Keratinocyte (primary cell): ENCODE measurements around the gene PTPRN2. TPM values are rescaled to one million over a fixed set of nuclear protein-coding genes. Genes with fewer than 3 reads are reported as not detected.

ENCODE experiments used
- DNase-seq: peaks from one replicate; pipeline ENCODE4 v3.0.0-alpha.2; 2011; ENCODE audit warnings: low read depth, missing footprints, low spot score
- FAIRE-seq: peaks from 2 replicates; lab custom pipeline; 2011; peaks lifted over from hg19 to GRCh38; lab: Jason Lieb, UNC
- H2AFZ ChIP-seq: 2 replicates; pipeline ENCODE4 v1.6.0; 2012; ENCODE audit warnings: low read length, control low read depth, inconsistent platforms; ENCODE audit not compliant: control insufficient read depth
- H3K27ac ChIP-seq: 2 replicates; pipeline ENCODE4 v1.5.1; 2011; ENCODE audit warnings: low read length; ENCODE audit not compliant: control insufficient read depth, insufficient read depth
- H3K27me3 ChIP-seq: 3 replicates; pipeline ENCODE4 v1.6.0; 2011; ENCODE audit warnings: low read length; ENCODE audit not compliant: control insufficient read depth, insufficient read depth; ENCODE audit errors: extremely low read depth
- H3K36me3 ChIP-seq, 2 experiments: 2 replicates in 1 of 2; 3 replicates in 1 of 2; pipeline ENCODE4 v1.5.1; 2011; ENCODE audit warnings: low read length in 2 of 2, mild to moderate bottlenecking in 1 of 2; ENCODE audit not compliant: control insufficient read depth in 2 of 2, insufficient read depth in 2 of 2; ENCODE audit errors: extremely low read depth in 1 of 2
- H3K4me1 ChIP-seq: 3 replicates; pipeline ENCODE4 v1.5.1; 2011; ENCODE audit warnings: low read length; ENCODE audit not compliant: control insufficient read depth, insufficient read depth; ENCODE audit errors: extremely low read depth
- H3K4me2 ChIP-seq: 3 replicates; pipeline ENCODE4 v1.6.0; 2011; ENCODE audit warnings: low read depth, low read length; ENCODE audit not compliant: control insufficient read depth, insufficient read depth; ENCODE audit errors: extremely low read depth
- H3K4me3 ChIP-seq, 3 experiments: fragments of 200-600 bp in 1 of 3; sonication (generic) in 1 of 3; 2 replicates in 2 of 3; 3 replicates in 1 of 3; pipeline ENCODE4 v1.5.1; 2011 to 2016; ENCODE audit warnings: low read length in 3 of 3, mild to moderate bottlenecking in 3 of 3, control low read depth in 2 of 3, inconsistent platforms in 1 of 3, low read depth in 1 of 3, mixed read lengths in 1 of 3, mixed run types in 1 of 3, moderate library complexity in 1 of 3; ENCODE audit not compliant: control insufficient read depth in 2 of 3, insufficient read depth in 2 of 3; ENCODE audit errors: extremely low read depth in 1 of 3
- H3K79me2 ChIP-seq: 2 replicates; pipeline ENCODE4 v1.6.0; 2012; ENCODE audit warnings: low read length; ENCODE audit not compliant: control insufficient read depth, insufficient read depth
- H3K9ac ChIP-seq: 3 replicates; pipeline ENCODE4 v1.6.0; 2011; ENCODE audit warnings: low read length; ENCODE audit not compliant: control insufficient read depth, insufficient read depth; ENCODE audit errors: extremely low read depth
- H3K9me1 ChIP-seq: 3 replicates; pipeline ENCODE4 v1.6.0; 2011; ENCODE audit warnings: low read length; ENCODE audit not compliant: control insufficient read depth, insufficient read depth; ENCODE audit errors: extremely low read depth
- H3K9me3 ChIP-seq: 2 replicates; pipeline ENCODE4 v1.5.1; 2012; ENCODE audit warnings: low read depth, low read length; ENCODE audit not compliant: control insufficient read depth
- H4K20me1 ChIP-seq: 3 replicates; pipeline ENCODE4 v1.6.0; 2011; ENCODE audit warnings: low read length; ENCODE audit not compliant: control insufficient read depth, insufficient read depth; ENCODE audit errors: extremely low read depth
- EZH2 ChIP-seq: IDR thresholded peaks from one replicate; pipeline ENCODE4 v1.6.1; 2012; ENCODE audit warnings: inconsistent platforms, mild to moderate bottlenecking, low read length, moderate library complexity
- dilution Hi-C: fragments of 300-500 bp; cut with MboI; formaldehyde crosslinking; loops from one replicate; pipeline ENCODE4 v1.7.0; 2020; ENCODE audit warnings: low sequenced_read_pairs; ENCODE audit not compliant: extremely low pct_ligation_motif_present
- polyA plus RNA-seq, 5 experiments: library from polyadenylated mRNA; depleted of rRNA in 3 of 5; stranded (reverse) in 3 of 5; stranded (forward) in 1 of 5; unstranded in 1 of 5; fragments of >200 nt; gene quantifications; 1 replicate in 1 of 5; 2 replicates in 3 of 5; 3 replicates in 1 of 5; pipeline versions ENCODE4 v1.2.1 to v1.2.3, GENCODE V29; 2011 to 2012; ENCODE audit warnings: missing spikeins in 2 of 5, low read depth in 1 of 5, low replicate concordance in 1 of 5
- TF ChIP-seq, protein P1 (sequence below), 3 experiments: IDR thresholded peaks in 1 of 3; conservative IDR thresholded peaks in 1 of 3; optimal IDR thresholded peaks in 1 of 3; 2 replicates in 2 of 3; 3 replicates in 1 of 3; pipeline versions ENCODE3 to v1.5.1; 2011; ENCODE audit warnings: low read length in 3 of 3, mild to moderate bottlenecking in 3 of 3, moderate library complexity in 2 of 3, control low read depth in 1 of 3, inconsistent platforms in 1 of 3; ENCODE audit not compliant: insufficient read depth in 2 of 3; ENCODE audit errors: extremely low read depth in 1 of 3

Gene PTPRN2
- polyA plus RNA-seq, 1 donor (not counting 4 experiments of a cell fraction or from before 2014, with no cell fraction given) = not detected

DNA sequence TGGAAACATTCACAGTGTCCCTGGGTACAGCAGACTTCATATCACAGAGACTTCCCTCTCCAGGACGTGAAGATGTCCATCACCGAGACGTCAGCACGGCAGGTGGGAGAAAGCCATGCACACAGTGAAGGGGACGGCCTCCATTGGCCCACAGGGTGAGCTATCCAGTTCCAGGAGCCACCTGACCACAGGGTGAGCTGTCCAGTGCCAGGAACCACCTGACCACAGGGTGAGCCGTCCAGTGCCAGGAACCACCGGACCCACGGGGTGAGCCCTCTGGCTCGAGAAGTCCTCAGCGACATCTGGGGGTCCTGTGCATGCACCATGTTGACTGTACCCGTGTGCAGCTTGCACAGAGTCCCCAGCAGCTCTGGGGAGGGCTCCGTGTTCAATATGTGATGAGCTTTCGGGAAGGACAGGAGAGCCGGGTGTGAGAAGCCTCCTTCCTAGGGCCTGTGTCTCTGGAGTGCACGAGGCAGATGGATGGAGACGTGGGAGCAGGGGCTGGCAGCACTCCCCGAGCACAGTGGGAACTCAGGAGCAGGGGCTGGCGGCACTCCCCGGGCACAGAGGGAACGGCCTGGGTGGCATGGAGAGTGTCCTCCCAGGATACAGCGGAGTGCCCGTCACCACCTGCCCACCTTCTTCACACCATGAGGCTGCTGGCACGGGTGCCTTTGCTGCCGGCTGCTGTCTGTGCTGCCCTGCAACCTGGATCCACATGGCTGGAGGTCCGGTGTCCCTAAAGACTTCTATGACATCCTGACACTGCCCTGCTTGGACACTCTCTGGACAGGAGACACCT is 634.6 kb downstream of the PTPRN2 start:
- H3K27ac ChIP-seq = no peak overlapping the region
- no peaks in the 10 kb centered on the region for H3K36me3 ChIP-seq
- no peak overlapping the region for H3K4me2 ChIP-seq
- TF ChIP-seq, protein P1, sequence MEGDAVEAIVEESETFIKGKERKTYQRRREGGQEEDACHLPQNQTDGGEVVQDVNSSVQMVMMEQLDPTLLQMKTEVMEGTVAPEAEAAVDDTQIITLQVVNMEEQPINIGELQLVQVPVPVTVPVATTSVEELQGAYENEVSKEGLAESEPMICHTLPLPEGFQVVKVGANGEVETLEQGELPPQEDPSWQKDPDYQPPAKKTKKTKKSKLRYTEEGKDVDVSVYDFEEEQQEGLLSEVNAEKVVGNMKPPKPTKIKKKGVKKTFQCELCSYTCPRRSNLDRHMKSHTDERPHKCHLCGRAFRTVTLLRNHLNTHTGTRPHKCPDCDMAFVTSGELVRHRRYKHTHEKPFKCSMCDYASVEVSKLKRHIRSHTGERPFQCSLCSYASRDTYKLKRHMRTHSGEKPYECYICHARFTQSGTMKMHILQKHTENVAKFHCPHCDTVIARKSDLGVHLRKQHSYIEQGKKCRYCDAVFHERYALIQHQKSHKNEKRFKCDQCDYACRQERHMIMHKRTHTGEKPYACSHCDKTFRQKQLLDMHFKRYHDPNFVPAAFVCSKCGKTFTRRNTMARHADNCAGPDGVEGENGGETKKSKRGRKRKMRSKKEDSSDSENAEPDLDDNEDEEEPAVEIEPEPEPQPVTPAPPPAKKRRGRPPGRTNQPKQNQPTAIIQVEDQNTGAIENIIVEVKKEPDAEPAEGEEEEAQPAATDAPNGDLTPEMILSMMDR (optimal IDR thresholded peaks at IDR 0.05 in 1 of 3, IDR thresholded peaks at IDR 0.05 in 1 of 3, conservative IDR thresholded peaks at IDR 0.05 in 1 of 3; ENCODE audit: extremely low read depth in 1 of 3, insufficient read depth in 2 of 3, low read length in 3 of 3) = no peak
- TF ChIP-seq EZH2 = no peak
- no peaks in the 10 kb centered on the region for H4K20me1 ChIP-seq
- FAIRE-seq (no peak), DNase-seq (no peak)
- dilution Hi-C loops = no loop called here
- H3K9me1 ChIP-seq = no peaks in the 10 kb centered on the region
- no peaks in the 10 kb centered on the region for H3K27me3 ChIP-seq
- H3K9me3 ChIP-seq = peaks cover 4% of the 10 kb centered on the region
- no peaks in the 10 kb centered on the region for H3K4me1 ChIP-seq
- no peak overlapping the region for H3K4me3 ChIP-seq
- H2AFZ ChIP-seq = no peak overlapping the region
- H3K9ac ChIP-seq = no peak overlapping the region
- no peaks in the 10 kb centered on the region for H3K79me2 ChIP-seq

DNA sequence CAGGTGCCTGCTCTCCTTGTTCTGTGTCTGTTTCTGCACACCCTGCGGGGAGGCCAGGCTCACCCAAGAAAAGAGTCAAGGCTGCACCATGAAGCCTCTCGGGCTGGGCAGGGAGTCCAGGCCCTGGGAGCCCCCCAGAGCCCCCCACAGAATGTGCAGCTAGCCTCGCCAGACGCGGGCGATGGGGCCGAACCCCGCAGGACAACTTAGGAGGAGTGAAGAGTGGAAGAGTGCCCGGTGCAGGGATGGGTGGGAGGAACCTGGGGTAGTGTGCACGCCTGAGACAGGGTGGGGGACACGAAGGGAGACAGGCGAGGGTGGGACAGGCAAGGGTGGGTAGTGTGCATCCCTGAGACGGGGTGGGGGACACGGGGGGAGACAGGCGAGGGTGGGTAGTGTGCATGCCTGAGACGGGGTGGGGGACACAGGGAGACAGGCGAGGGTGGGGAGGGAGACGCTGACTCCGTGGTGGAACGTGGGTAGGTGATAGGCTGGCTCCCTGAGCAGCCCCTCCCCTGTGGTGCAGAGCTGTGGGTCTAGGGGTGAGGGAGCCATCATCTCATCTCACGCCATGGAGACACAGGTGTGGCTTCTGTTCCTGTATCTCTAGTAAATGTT is 635.5 kb downstream of the PTPRN2 start:
- FAIRE-seq (no peak), DNase-seq (no peak)
- TF ChIP-seq EZH2 = no peak
- TF ChIP-seq, protein P1 (optimal IDR thresholded peaks at IDR 0.05 in 1 of 3, IDR thresholded peaks at IDR 0.05 in 1 of 3, conservative IDR thresholded peaks at IDR 0.05 in 1 of 3; ENCODE audit: extremely low read depth in 1 of 3, insufficient read depth in 2 of 3, low read length in 3 of 3) = no peak
- no peaks in the 10 kb centered on the region for H3K27me3 ChIP-seq
- H3K4me3 ChIP-seq = no peak overlapping the region
- H3K9ac ChIP-seq = no peak overlapping the region
- no peaks in the 10 kb centered on the region for H4K20me1 ChIP-seq
- peaks cover 4% of the 10 kb centered on the region for H3K9me3 ChIP-seq
- no peaks in the 10 kb centered on the region for H3K79me2 ChIP-seq
- no peak overlapping the region for H2AFZ ChIP-seq
- H3K4me2 ChIP-seq = no peak overlapping the region
- H3K4me1 ChIP-seq = no peaks in the 10 kb centered on the region
- no peaks in the 10 kb centered on the region for H3K36me3 ChIP-seq
- H3K27ac ChIP-seq = no peak overlapping the region
- dilution Hi-C loops = no loop called here
- H3K9me1 ChIP-seq = no peaks in the 10 kb centered on the region
